ENCODE results near the gene PHKB.

The PHKB gene

DNA sequence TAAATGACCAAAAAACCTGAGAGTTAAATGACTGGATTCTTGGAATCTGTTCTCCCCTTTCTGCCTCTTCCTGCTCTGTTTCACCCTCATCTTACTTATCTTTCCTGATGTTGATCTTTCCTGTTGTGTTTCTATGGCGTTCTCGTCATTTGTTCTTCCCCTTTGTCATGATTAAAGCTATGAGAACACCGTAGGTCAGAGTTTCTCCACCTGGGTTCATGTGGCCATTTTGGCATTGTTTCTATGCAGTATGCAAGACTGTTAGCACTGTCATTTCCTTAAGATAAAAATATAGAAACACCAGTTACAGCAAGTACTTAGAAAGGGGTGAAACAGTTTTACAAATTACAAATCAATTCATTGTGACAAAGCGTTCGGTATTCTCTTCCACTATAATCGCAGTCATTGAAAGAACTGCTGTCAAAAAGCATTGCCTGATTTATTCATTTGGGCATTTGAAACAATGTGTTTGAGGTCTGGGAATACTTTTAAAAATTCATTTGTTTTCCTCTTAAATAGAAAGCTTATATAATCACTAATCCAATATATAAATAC, 166.0 kb downstream of the PHKB start:
- TF ChIP-seq, protein P1, sequence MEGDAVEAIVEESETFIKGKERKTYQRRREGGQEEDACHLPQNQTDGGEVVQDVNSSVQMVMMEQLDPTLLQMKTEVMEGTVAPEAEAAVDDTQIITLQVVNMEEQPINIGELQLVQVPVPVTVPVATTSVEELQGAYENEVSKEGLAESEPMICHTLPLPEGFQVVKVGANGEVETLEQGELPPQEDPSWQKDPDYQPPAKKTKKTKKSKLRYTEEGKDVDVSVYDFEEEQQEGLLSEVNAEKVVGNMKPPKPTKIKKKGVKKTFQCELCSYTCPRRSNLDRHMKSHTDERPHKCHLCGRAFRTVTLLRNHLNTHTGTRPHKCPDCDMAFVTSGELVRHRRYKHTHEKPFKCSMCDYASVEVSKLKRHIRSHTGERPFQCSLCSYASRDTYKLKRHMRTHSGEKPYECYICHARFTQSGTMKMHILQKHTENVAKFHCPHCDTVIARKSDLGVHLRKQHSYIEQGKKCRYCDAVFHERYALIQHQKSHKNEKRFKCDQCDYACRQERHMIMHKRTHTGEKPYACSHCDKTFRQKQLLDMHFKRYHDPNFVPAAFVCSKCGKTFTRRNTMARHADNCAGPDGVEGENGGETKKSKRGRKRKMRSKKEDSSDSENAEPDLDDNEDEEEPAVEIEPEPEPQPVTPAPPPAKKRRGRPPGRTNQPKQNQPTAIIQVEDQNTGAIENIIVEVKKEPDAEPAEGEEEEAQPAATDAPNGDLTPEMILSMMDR (IDR thresholded peaks at IDR 0.05; ENCODE audit: low read depth, low read length, missing control alignments): no peak
- no peak overlapping the region for H3K27ac ChIP-seq
- H3K4me3 ChIP-seq (ENCODE audit: low read depth, low read length): no peak overlapping the region
- H3K36me3 ChIP-seq (replicated peaks): no peaks in the 10 kb centered on the region
- H3K27me3 ChIP-seq (replicated peaks): no peaks in the 10 kb centered on the region
- DNase-seq: no peak
- in situ Hi-C loops (cut with HindIII; ENCODE audit: low pct_ligation_motif_present, low sequenced_read_pairs): no loop called here

DNA sequence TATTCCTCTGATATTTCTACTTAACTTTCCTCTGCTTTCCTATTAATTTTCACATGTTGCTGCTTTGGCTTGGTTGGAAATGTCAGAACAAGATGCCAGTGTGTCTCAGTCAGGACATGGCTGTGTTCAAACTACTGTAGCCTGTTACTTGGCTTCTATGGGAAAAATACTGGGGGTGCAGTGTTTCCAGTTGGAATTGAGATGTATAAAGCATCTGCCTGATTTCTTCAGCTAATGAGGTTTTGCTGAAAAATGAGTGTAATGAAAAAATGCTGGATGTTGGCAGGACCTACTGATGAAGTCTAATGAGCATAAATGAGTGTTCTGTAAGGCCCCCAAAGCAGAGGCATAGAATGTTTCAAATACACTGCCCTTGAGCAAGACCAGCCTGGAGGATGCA, 166.6 kb downstream of the PHKB start:
- in situ Hi-C loops (cut with HindIII; ENCODE audit: low pct_ligation_motif_present, low sequenced_read_pairs): no loop called here
- no peak overlapping the region for H3K27ac ChIP-seq
- TF ChIP-seq, protein P1 (IDR thresholded peaks at IDR 0.05; ENCODE audit: low read depth, low read length, missing control alignments): no peak
- no peaks in the 10 kb centered on the region for H3K27me3 ChIP-seq (replicated peaks)
- H3K4me3 ChIP-seq (ENCODE audit: low read depth, low read length): no peak overlapping the region
- DNase-seq: no peak
- no peaks in the 10 kb centered on the region for H3K36me3 ChIP-seq (replicated peaks)

DNA sequence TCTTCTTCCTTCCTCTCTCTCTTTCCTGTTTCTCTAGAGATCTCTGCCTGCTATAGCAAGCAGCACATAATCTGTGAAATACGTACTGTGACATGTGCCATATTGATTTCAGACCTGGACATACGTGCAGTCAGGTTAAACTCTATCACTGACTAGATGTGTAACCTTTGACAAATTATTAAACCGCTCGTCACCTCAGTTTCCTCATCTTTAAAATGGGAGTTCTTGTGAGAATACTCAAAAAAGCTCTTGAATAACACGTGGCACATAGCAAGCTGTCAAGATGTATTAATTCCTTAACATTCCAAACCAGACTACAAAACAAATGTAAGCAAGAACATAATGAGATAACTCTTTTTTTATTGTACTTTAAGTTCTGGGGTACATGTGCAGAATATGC, 170.0 kb downstream of the PHKB start:
- H3K27me3 ChIP-seq (replicated peaks): no peaks in the 10 kb centered on the region
- in situ Hi-C loops (cut with HindIII; ENCODE audit: low pct_ligation_motif_present, low sequenced_read_pairs): no loop called here

DNA sequence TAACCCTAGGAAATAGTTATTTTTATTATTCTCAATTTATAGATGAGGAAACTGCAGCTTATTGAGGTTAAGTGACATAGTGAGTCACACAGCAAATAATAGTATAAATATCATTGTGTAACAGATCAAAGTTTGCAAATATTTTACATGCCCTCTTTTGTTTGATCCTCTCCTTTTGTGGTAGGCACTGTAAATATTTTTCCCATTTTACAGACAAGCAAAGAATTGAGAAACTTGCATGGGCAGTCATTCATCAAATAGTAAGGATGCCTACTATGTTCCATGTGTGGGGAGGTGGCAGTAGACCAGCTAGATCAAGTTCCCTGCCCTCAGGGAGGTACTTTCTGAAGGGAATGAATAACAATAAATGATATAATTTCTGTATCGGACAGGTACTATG, 173.0 kb downstream of the PHKB start:
- Histone ChIP-seq H3K27me3 (replicated peaks) (no peaks in the 10 kb centered on the region), H3K27ac (no peak overlapping the region), H3K4me3 (ENCODE audit: low read depth, low read length) (no peak overlapping the region), H3K36me3 (replicated peaks) (no peaks in the 10 kb centered on the region)
- TF ChIP-seq, protein P1 (IDR thresholded peaks at IDR 0.05; ENCODE audit: low read depth, low read length, missing control alignments): no peak
- no peak for DNase-seq
- in situ Hi-C loops (cut with HindIII; ENCODE audit: low pct_ligation_motif_present, low sequenced_read_pairs): no loop called here

More for the DNA sequence above, 170.0 kb downstream of the PHKB start:
- DNase-seq: no peak
- Histone ChIP-seq H3K36me3 (replicated peaks) (no peaks in the 10 kb centered on the region), H3K4me3 (ENCODE audit: low read depth, low read length) (no peak overlapping the region), H3K27ac (no peak overlapping the region)
- TF ChIP-seq, protein P1 (IDR thresholded peaks at IDR 0.05; ENCODE audit: low read depth, low read length, missing control alignments): no peak

DNA sequence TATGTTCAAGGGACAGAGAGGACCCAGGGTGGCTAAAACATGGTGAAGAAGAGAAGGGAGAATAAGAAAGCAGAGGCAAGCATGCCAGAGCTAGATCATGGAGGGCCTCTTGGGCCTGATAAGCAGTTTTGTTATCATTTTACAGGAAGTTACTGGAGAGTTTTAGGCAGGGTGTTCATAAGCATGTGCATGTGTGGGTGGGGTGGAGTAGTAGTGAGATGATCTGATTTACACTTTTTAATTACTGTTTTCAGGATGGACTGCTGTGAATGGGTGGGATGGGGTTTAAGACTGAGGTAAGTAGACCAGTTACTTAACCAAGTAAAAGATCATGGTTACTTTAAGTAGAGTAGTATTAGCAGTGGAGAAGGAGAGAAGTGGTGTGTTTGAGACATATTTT, 173.6 kb downstream of the PHKB start:
- H3K27me3 ChIP-seq (replicated peaks): no peaks in the 10 kb centered on the region
- in situ Hi-C loops (cut with HindIII; ENCODE audit: low pct_ligation_motif_present, low sequenced_read_pairs): no loop called here
- TF ChIP-seq, protein P1 (IDR thresholded peaks at IDR 0.05; ENCODE audit: low read depth, low read length, missing control alignments): no peak
- H3K27ac ChIP-seq: no peak overlapping the region
- H3K4me3 ChIP-seq (ENCODE audit: low read depth, low read length): no peak overlapping the region
- no peaks in the 10 kb centered on the region for H3K36me3 ChIP-seq (replicated peaks)
- DNase-seq: no peak

DNA sequence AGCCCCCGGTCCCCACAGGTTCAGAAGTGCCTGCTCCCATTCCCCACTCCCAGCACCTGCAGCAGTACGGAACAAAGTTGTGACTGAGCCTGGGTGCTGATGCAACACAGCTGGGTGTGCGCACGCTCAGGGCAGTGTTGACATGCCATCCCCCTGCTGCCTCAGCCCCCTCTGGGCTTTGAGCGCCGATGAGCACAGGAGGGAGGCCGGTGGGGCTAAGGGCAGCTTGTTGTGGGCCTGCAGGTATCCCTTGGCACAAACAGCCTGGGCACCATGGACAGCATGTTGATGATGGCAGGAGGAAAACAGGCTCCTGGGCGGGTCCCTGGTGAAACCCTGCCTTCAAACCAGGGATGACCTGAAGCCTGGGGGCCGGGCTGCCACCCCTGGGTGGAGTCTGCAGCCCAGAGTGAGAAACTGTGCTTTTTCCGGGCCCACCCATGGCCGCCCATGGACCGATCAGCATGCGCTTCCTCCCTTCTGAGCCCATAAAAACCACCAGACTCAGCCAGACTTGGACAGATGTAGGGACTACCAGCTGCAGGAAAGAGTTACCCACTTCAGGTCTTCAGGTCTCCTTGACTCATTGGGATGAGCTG, 175.5 kb downstream of the PHKB start:
- no peak for DNase-seq
- no peaks in the 10 kb centered on the region for H3K36me3 ChIP-seq (replicated peaks)
- TF ChIP-seq, protein P1 (IDR thresholded peaks at IDR 0.05; ENCODE audit: low read depth, low read length, missing control alignments): no peak
- no peaks in the 10 kb centered on the region for H3K27me3 ChIP-seq (replicated peaks)
- in situ Hi-C loops (cut with HindIII; ENCODE audit: low pct_ligation_motif_present, low sequenced_read_pairs): no loop called here
- no peak overlapping the region for H3K27ac ChIP-seq
- H3K4me3 ChIP-seq (ENCODE audit: low read depth, low read length): no peak overlapping the region

All from brain microvascular endothelial cell (primary cell).